Liver (tissue), 9 donors: ENCODE data around the gene SLC43A3. TPM values are rescaled to one million over a fixed set of nuclear protein-coding genes. Genes with fewer than 3 reads are reported as not detected.

Experiments used
- DNase-seq: peaks from one replicate; pipeline ENCODE4 v3.0.0-alpha.2; 2017; ENCODE audit warnings: low spot score
- H3K27ac ChIP-seq, 2 donors: one replicate each; pipeline ENCODE4 v1.7.0; 2013; ENCODE audit warnings: inconsistent platforms in 2 of 2, low read length in 2 of 2, control low read depth in 1 of 2, low read depth in 1 of 2, mild to moderate bottlenecking in 1 of 2
- H3K27me3 ChIP-seq, 4 donors: one replicate each; pipeline versions ENCODE4 v1.6.1 to v1.7.0; 2013; ENCODE audit warnings: low read length in 3 of 4, inconsistent platforms in 1 of 4, mild to moderate bottlenecking in 1 of 4, moderate library complexity in 1 of 4; ENCODE audit not compliant: control insufficient read depth in 4 of 4, insufficient read depth in 4 of 4
- H3K36me3 ChIP-seq, 4 donors: one replicate each; pipeline versions ENCODE4 v1.6.1 to v1.7.0; 2013; ENCODE audit warnings: low read length in 3 of 4, mild to moderate bottlenecking in 3 of 4, low read depth in 1 of 4, moderate library complexity in 1 of 4; ENCODE audit not compliant: control insufficient read depth in 4 of 4, insufficient read depth in 3 of 4
- H3K4me1 ChIP-seq, 4 donors: one replicate each; pipeline versions ENCODE4 v1.6.1 to v1.7.0; 2013; ENCODE audit warnings: low read length in 3 of 4, mild to moderate bottlenecking in 3 of 4, moderate library complexity in 1 of 4; ENCODE audit not compliant: control insufficient read depth in 4 of 4, insufficient read depth in 4 of 4
- H3K4me3 ChIP-seq, 3 donors: one replicate each; pipeline versions ENCODE4 v1.6.1 to v1.7.0; 2013; ENCODE audit warnings: low read length in 3 of 3, control low read depth in 1 of 3, low read depth in 1 of 3, mild to moderate bottlenecking in 1 of 3
- H3K9ac ChIP-seq, 2 donors: one replicate each; pipeline ENCODE4 v1.7.0; 2013; ENCODE audit warnings: low read length in 2 of 2, mild to moderate bottlenecking in 2 of 2, moderate library complexity in 2 of 2, control low read depth in 1 of 2, low read depth in 1 of 2
- H3K9me3 ChIP-seq, 4 donors: one replicate each; pipeline versions ENCODE4 v1.6.1 to v1.7.0; 2013; ENCODE audit warnings: low read length in 3 of 4; ENCODE audit not compliant: control insufficient read depth in 4 of 4
- ATF3 ChIP-seq: IDR thresholded peaks from 2 replicates; pipeline ENCODE4 v1.6.1; 2016; ENCODE audit warnings: antibody characterized with exemption
- EGR1 ChIP-seq, 2 donors: IDR thresholded peaks; 2 replicates each; pipeline ENCODE4 v1.6.1; 2016 to 2018; ENCODE audit warnings: antibody characterized with exemption in 2 of 2, low read depth in 2 of 2
- FOXA1 ChIP-seq: IDR thresholded peaks from 2 replicates; pipeline ENCODE4 v1.6.1; 2016; ENCODE audit warnings: antibody characterized with exemption
- FOXA2 ChIP-seq: IDR thresholded peaks from 2 replicates; pipeline ENCODE4 v1.6.1; 2016; ENCODE audit warnings: antibody characterized with exemption
- HNF4A ChIP-seq, 2 donors: conservative IDR thresholded peaks; 2 replicates each; pipeline ENCODE4 v1.6.1; 2016; ENCODE audit warnings: antibody characterized with exemption in 2 of 2, mild to moderate bottlenecking in 2 of 2
- HNF4G ChIP-seq: IDR thresholded peaks from 2 replicates; pipeline ENCODE4 v1.6.1; 2016; ENCODE audit warnings: antibody characterized with exemption
- JUND ChIP-seq, 2 donors: IDR thresholded peaks; 2 replicates each; pipeline ENCODE4 v1.6.1; 2016; ENCODE audit warnings: antibody characterized with exemption in 2 of 2
- MAX ChIP-seq: IDR thresholded peaks from 2 replicates; pipeline ENCODE4 v1.6.1; 2016; ENCODE audit warnings: antibody characterized with exemption
- NR2F2 ChIP-seq: IDR thresholded peaks from 2 replicates; pipeline ENCODE4 v1.6.1; 2016; ENCODE audit warnings: antibody characterized with exemption
- RAD21 ChIP-seq, 2 donors: IDR thresholded peaks; 2 replicates each; pipeline ENCODE4 v1.6.1; 2016; ENCODE audit warnings: antibody characterized with exemption in 2 of 2, mild to moderate bottlenecking in 2 of 2
- RXRA ChIP-seq, 2 donors: IDR thresholded peaks; 2 replicates each; pipeline ENCODE4 v1.6.1; 2017 to 2018; ENCODE audit warnings: antibody characterized with exemption in 2 of 2, mild to moderate bottlenecking in 1 of 2
- SP1 ChIP-seq: IDR thresholded peaks from 2 replicates; pipeline ENCODE4 v1.6.1; 2018; ENCODE audit warnings: antibody characterized with exemption, mild to moderate bottlenecking
- TAF1 ChIP-seq: conservative IDR thresholded peaks from 2 replicates; pipeline ENCODE4 v1.6.1; 2016; ENCODE audit warnings: antibody characterized with exemption, mild to moderate bottlenecking
- YY1 ChIP-seq: IDR thresholded peaks from 2 replicates; pipeline ENCODE4 v1.6.1; 2016; ENCODE audit warnings: antibody characterized with exemption, mild to moderate bottlenecking
- WGBS: extraction: QIAGEN DNeasy Blood & Tissue Kit; methylation state at CpG from one replicate; pipeline ENCODE4 v1.1.7; 2013; 5-methylcytosine and 5-hydroxymethylcytosine counted together
- polyA plus RNA-seq, 2 donors: library from polyadenylated mRNA; stranded (reverse) in 1 of 2; unstranded in 1 of 2; fragments of 200-250 nt in 1 of 2; fragments of >200 nt in 1 of 2; fragmentation: Nextera tagmentation in 1 of 2; extraction: Ambion mirVana in 1 of 2; gene quantifications; one replicate each; pipeline versions ENCODE4 v1.2.1 to v1.2.3, GENCODE V29; 2013 to 2015
- total RNA-seq, 2 donors: library from RNA; depleted of rRNA; stranded (reverse); fragments of >200 nt; gene quantifications; one replicate each; pipeline ENCODE4 v1.2.3, GENCODE V29; 2014
- TF ChIP-seq, protein P1 (sequence below): fragments of 150-350 bp; IDR thresholded peaks from 2 replicates; pipeline ENCODE4 v1.5.1; 2017; ENCODE audit warnings: improper control_type of control experiment, low read depth, low read length; ENCODE audit not compliant: missing input control
- TF ChIP-seq, protein P2 (sequence below): IDR thresholded peaks from 2 replicates; pipeline ENCODE4 v1.6.1; 2016; ENCODE audit warnings: antibody characterized with exemption
- donor health status: healthy.
- donor health status: healthy.
- donor health status: healthy.
- donor health status: healthy.
- donor health status: healthy.

SLC43A3 gene
- total and polyA plus RNA-seq, 4 donors, result 47.2 to 152 (median 93.0) TPM

- H3K4me1 ChIP-seq, result peaks cover 3 to 32% (median 16%) of the 10 kb centered on the region in 4 donors
- H3K36me3 ChIP-seq, result peaks cover 24 to 58% (median 48%) of the 10 kb centered on the region in 4 donors
- no peak for TF ChIP-seq TAF1
- no peak for TF ChIP-seq FOXA1
- TF ChIP-seq, protein P1, sequence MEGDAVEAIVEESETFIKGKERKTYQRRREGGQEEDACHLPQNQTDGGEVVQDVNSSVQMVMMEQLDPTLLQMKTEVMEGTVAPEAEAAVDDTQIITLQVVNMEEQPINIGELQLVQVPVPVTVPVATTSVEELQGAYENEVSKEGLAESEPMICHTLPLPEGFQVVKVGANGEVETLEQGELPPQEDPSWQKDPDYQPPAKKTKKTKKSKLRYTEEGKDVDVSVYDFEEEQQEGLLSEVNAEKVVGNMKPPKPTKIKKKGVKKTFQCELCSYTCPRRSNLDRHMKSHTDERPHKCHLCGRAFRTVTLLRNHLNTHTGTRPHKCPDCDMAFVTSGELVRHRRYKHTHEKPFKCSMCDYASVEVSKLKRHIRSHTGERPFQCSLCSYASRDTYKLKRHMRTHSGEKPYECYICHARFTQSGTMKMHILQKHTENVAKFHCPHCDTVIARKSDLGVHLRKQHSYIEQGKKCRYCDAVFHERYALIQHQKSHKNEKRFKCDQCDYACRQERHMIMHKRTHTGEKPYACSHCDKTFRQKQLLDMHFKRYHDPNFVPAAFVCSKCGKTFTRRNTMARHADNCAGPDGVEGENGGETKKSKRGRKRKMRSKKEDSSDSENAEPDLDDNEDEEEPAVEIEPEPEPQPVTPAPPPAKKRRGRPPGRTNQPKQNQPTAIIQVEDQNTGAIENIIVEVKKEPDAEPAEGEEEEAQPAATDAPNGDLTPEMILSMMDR, result no peak
- TF ChIP-seq RAD21 (IDR thresholded peaks at IDR 0.05), result no peak
- no peak for TF ChIP-seq HNF4A (conservative IDR thresholded peaks at IDR 0.05)
- TF ChIP-seq SP1, result no peak
- TF ChIP-seq FOXA2, result no peak
- TF ChIP-seq RXRA (IDR thresholded peaks at IDR 0.05), result no peak
- no peak overlapping the region for H3K27ac ChIP-seq
- no peak for DNase-seq
- no peaks in the 10 kb centered on the region for H3K9me3 ChIP-seq
- H3K27me3 ChIP-seq, result no peaks in the 10 kb centered on the region
- H3K9ac ChIP-seq, result no peak overlapping the region
- H3K4me3 ChIP-seq, result no peak overlapping the region
- WGBS, result 97% methylated on average over 4 of the region's 4 CpGs
These were observed 5.9 kb downstream of the SLC43A3 start for GRCh38 chr11:57421066-57421465.

GRCh38 chr11:57419146-57419545 is 7.8 kb downstream of the SLC43A3 start:
- TF ChIP-seq, protein P2, sequence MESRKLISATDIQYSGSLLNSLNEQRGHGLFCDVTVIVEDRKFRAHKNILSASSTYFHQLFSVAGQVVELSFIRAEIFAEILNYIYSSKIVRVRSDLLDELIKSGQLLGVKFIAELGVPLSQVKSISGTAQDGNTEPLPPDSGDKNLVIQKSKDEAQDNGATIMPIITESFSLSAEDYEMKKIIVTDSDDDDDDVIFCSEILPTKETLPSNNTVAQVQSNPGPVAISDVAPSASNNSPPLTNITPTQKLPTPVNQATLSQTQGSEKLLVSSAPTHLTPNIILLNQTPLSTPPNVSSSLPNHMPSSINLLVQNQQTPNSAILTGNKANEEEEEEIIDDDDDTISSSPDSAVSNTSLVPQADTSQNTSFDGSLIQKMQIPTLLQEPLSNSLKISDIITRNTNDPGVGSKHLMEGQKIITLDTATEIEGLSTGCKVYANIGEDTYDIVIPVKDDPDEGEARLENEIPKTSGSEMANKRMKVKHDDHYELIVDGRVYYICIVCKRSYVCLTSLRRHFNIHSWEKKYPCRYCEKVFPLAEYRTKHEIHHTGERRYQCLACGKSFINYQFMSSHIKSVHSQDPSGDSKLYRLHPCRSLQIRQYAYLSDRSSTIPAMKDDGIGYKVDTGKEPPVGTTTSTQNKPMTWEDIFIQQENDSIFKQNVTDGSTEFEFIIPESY, result no peak
- TF ChIP-seq YY1 (no peak), FOXA2 (no peak), ATF3 (no peak), FOXA1 (no peak), HNF4G (no peak), SP1 (no peak), HNF4A (conservative IDR thresholded peaks at IDR 0.05) (no peak), RAD21 (IDR thresholded peaks at IDR 0.05) (no peak)
- Histone ChIP-seq H3K4me1 (peaks cover 0 to 15% (median 7%) of the 10 kb centered on the region in 4 donors), H3K27ac (no peak overlapping the region), H3K36me3 (peaks cover 33 to 74% (median 65%) of the 10 kb centered on the region in 4 donors), H3K27me3 (no peaks in the 10 kb centered on the region), H3K4me3 (no peak overlapping the region), H3K9me3 (no peaks in the 10 kb centered on the region), H3K9ac (no peak overlapping the region)
- no peak for DNase-seq
- 78% methylated on average over 3 of the region's 3 CpGs for WGBS

DNA sequence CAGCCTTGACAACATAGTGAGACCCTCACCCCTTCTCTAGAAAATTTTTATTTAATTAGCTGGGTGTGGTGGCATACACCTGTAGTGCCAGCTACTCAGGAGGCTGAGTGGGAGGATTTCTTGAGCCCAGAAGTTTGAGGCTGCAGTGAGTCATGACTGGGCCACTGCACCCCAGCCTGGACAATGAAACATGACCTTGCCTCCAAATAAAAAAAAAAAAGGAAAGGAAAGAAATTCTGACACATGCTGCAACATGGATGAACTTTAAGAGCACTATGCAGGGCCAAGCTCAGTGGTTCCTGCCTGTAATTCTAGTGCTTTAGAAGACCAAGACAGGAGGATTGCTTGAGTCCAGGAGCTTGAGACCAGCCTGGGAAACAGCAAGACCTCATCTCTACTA is 8.8 kb downstream of the SLC43A3 start:
- peaks cover 0 to 9% (median 3%) of the 10 kb centered on the region in 4 donors for H3K4me1 ChIP-seq
- H3K36me3 ChIP-seq, result peaks cover 34 to 78% (median 73%) of the 10 kb centered on the region in 4 donors
- no peak overlapping the region for H3K27ac ChIP-seq
- H3K9ac ChIP-seq, result no peak overlapping the region
- no peak for DNase-seq
- H3K4me3 ChIP-seq, result no peak overlapping the region
- no peaks in the 10 kb centered on the region for H3K27me3 ChIP-seq
- H3K9me3 ChIP-seq, result no peaks in the 10 kb centered on the region
- TF ChIP-seq JUND (IDR thresholded peaks at IDR 0.05) (no peak), EGR1 (IDR thresholded peaks at IDR 0.05; ENCODE audit: low read depth in 2 of 2) (no peak), TAF1 (no peak), SP1 (no peak), RAD21 (IDR thresholded peaks at IDR 0.05) (no peak), HNF4G (no peak), ATF3 (no peak), HNF4A (conservative IDR thresholded peaks at IDR 0.05) (no peak), FOXA1 (no peak), YY1 (no peak), NR2F2 (no peak), MAX (no peak), RXRA (IDR thresholded peaks at IDR 0.05) (no peak)
- TF ChIP-seq, protein P1, result no peak
- TF ChIP-seq, protein P2, result no peak
